Measurements from ENCODE around the gene TNS2. TPM values are rescaled to one million over a fixed set of nuclear protein-coding genes. Genes with fewer than 3 reads are reported as not detected.

TNS2 gene
- total RNA-seq, 6 experiments from 2014 or later, result 50.5 to 139 (median 86.9) TPM

DNA sequence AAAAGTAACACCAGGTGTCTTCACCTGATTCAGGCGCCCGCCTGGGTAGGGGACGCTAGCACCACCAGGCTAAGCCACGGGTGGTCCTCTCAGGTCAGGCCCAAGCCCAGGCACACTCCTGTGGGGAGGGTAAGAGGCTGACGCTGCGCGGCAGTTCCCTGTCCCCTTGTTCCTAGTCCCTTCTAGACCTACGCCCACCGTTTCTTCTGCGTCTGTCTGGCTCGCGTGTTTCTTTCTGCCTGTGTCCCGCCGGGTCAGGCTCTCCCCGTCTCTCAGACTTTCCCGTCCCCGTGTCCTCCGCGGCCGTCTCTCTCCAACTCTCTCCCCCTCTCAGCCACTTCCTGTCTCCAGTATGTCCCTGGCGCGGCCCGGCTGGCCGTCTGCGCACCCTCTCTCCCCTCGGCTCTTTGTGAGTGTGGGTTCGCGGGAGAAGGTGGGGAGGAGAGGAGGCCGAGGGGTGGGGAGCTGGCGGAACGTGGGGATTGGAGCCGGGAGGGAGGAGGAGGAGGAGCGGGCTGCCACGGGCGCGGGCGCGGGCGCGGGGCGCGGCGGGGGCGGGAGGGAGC lies 3.1 kb upstream of the TNS2 start:
- TF ChIP-seq POLR2A (IDR thresholded peaks at IDR 0.05) (peak; percentile 92), CTCF (IDR thresholded peaks at IDR 0.05) (no peak)
- Histone ChIP-seq H3K9me3 (no peaks in the 10 kb centered on the region), H3K4me3 (peak overlapping the region; percentile 59 to 72 (median 67)), H3K27ac (peak overlapping the region; percentile 87 to 97 (median 93)), H3K4me1 (peaks cover 0 to 39% (median 11%) of the 10 kb centered on the region in 4 donors), H3K36me3 (peaks cover 0 to 3% (median 0%) of the 10 kb centered on the region in 4 donors), H3K27me3 (no peaks in the 10 kb centered on the region)
- ATAC-seq, result peak; percentile 23 to 61 (median 48)
- intact Hi-C loops (cut with DNase I), result no loop called here
- peak in 2 of 3 donors; percentile 94 to 96 for DNase-seq
- WGBS (ENCODE audit: insufficient coverage, low coverage, low lambda C conversion rate, missing lambda C conversion rate), result 1% methylated on average over 26 of the region's 44 CpGs

DNA sequence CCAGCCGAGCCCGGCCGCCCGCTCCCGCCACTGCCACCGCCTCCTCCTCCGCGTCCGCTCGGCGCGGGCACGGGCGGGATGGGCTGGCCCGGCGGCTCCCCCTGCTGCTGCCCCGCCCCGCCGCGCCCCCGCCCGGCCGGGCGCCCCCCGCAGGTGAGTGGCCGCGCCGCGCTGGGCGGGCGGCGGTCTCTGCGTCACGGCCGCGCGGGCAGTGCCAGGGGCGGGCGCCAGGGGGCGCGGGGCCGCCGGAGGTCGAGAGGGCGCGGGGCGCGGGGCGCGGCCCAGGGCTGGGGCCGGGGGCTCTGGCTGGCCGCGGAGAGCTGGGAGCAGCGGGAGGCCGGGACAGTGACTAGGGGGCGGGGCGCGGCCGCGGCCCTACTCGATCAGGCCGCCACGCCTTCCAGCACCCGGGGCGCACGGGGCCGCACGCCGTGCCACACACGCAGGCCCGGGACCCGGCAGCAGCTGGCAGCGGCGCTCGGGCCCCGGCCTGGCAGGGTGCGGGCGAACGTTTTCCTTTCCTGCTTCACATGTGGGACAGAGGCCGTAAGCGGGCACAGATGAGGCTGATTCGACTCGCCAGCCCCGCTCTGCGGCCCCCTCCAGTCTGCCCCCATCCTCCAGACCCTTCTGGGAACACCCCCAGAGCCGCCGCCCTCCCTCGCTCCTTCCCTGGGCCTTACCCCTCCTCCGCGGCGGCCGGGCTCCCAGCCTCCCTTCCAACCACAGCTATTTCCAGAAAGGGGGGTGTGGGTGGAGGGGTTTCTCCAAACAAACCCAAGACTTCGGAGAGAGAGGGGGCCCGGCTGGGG lies 2.4 kb upstream of the TNS2 start:
- peaks cover 0 to 44% (median 14%) of the 10 kb centered on the region in 4 donors for H3K4me1 ChIP-seq
- peak overlapping the region; percentile 48 to 87 (median 74) for H3K4me3 ChIP-seq
- WGBS (ENCODE audit: insufficient coverage, low coverage, low lambda C conversion rate, missing lambda C conversion rate), result 7% methylated on average over 7 of the region's 94 CpGs
- ATAC-seq (peak; percentile 5 to 37 (median 28)), DNase-seq (peak; percentile 86 to 92 (median 90))
- intact Hi-C loops (cut with DNase I), result no loop called here
- H3K36me3 ChIP-seq, result no peaks in the 10 kb centered on the region
- TF ChIP-seq CTCF (IDR thresholded peaks at IDR 0.05) (peak in 2 of 4 donors; percentile 43 to 59), POLR2A (IDR thresholded peaks at IDR 0.05) (peak; percentile 70)
- no peaks in the 10 kb centered on the region for H3K9me3 ChIP-seq
- no peaks in the 10 kb centered on the region for H3K27me3 ChIP-seq
- H3K27ac ChIP-seq, result peak overlapping the region; percentile 95 to 98 (median 97)

- intact Hi-C loops (cut with DNase I), result no loop called here
- TF ChIP-seq CTCF (IDR thresholded peaks at IDR 0.05) (peak in 3 of 4 donors; percentile 29 to 48 (median 38)), POLR2A (IDR thresholded peaks at IDR 0.05) (peak; percentile 32)
- no peaks in the 10 kb centered on the region for H3K9me3 ChIP-seq
- H3K27ac ChIP-seq, result peak overlapping the region; percentile 95 to 98 (median 97)
- H3K4me1 ChIP-seq, result peaks cover 0 to 51% (median 18%) of the 10 kb centered on the region in 4 donors
- DNase-seq, result peak; percentile 79 to 92 (median 89)
- H3K27me3 ChIP-seq, result no peaks in the 10 kb centered on the region
- peak overlapping the region; percentile 74 to 87 (median 76) for H3K4me3 ChIP-seq
- 19% methylated on average over 4 of the region's 10 CpGs for WGBS (ENCODE audit: insufficient coverage, low coverage, low lambda C conversion rate, missing lambda C conversion rate)
- ATAC-seq, result peak; percentile 17 to 35 (median 31)
- no peaks in the 10 kb centered on the region for H3K36me3 ChIP-seq
These were observed 1.7 kb upstream of the TNS2 start for GRCh38 chr12:53048033-53048779.

DNA sequence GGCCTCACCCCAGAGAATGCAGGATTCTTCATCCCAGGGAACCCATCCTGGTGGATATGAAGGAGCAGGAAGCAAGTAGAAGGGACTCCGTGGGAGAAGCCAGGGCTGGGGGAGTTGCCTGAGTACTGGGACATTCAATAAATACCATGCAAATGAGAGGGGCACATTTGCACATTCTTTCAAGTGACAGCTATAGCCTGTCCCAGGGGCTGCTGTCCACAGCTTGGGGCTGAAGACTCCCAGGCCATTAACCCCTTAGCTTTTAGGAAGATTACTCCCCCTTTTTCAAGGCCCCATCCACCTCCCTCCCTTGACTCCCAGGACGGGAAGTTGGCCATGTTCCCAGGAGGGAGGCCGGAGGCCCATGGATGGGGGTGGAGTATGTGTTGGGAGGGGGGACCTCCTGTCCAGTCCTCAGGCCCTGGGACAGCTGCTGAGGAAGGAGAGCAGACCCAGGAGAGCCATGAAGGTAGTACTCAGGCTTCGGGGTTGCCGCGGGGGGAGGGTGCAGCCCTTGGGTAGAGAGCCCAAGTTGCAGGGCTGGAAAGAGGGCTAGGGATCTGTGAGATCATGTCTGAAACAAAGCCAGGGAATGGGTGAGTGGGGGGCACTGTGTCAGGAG lies 974 bp upstream of the TNS2 start:
- ATAC-seq, result peak in 3 of 4 donors; percentile 0 to 2 (median 1)

More for the DNA sequence above, 974 bp upstream of the TNS2 start:
- H3K27ac ChIP-seq, result peak overlapping the region; percentile 95 to 98 (median 97)
- H3K4me1 ChIP-seq, result peaks cover 0 to 58% (median 21%) of the 10 kb centered on the region in 4 donors
- intact Hi-C loops (cut with DNase I), result no loop called here
- H3K27me3 ChIP-seq, result no peaks in the 10 kb centered on the region
- no peaks in the 10 kb centered on the region for H3K9me3 ChIP-seq
- WGBS (ENCODE audit: insufficient coverage, low coverage, low lambda C conversion rate, missing lambda C conversion rate), result 6% methylated on average over 6 of the region's 6 CpGs
- TF ChIP-seq POLR2A (IDR thresholded peaks at IDR 0.05) (no peak), CTCF (IDR thresholded peaks at IDR 0.05) (peak in 1 of 4 donors; percentile 1)
- DNase-seq, result peak; percentile 71 to 87 (median 77)
- no peaks in the 10 kb centered on the region for H3K36me3 ChIP-seq
- H3K4me3 ChIP-seq, result peak overlapping the region; percentile 74 to 87 (median 76)

Measured in right lobe of liver (tissue), 6 donors.